Measurements from ENCODE around the gene ARHGEF4. TPM values are rescaled to one million over a fixed set of nuclear protein-coding genes. Genes with fewer than 3 reads are reported as not detected.
"Not testable (repeated sequence)": the region's sequence is repeated elsewhere in the genome, so short reads cannot be mapped to it uniquely, and the experiment has no call there.

The ARHGEF4 gene
- total RNA-seq, 1 experiment from 2014 or later = 12.6 TPM

DNA sequence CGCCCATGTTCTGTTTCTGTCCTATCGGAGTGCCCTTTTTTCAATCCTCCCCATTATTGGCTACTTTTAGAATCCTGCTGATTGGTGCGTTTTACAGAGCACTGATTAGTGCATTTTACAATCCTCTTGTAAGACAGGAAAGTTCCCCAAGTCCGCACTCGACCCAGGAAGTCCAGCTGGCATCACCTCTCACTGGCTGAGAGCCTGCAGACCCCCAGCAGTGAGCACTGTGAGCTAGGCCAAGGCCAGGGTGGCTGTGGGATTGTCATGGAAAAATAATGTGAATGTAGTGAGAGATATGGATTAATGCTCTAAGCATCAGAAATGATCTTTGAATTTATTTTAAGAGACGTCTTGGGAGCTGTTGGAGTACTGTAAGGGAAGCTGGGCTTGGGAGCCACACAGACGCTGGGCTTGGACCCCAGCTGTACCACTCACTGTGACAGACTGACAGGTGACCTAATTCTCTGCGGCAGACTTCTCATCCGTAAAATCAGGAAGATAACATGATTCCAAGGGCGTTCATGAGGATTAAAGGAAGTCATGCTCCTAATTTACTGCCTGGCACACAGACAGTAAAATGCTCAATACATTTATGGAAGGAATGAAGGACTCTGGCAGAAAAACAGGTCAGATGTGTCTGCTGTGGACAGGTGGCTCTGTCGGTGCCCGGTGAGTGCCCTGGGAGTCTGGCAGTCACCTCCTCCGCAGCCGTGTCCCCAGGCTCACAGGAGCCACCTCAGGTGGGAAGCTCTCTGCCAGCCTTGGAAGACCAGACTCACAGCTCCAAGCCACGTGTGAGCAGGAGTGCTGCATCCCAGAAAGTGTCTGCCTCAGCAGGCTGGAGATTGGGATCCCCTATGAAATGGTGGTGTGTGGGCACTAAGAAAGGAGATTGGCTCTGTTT is 151.1 kb downstream of the ARHGEF4 start:
- no peak overlapping the region for H2AFZ ChIP-seq (ENCODE audit: low read length)
- TF ChIP-seq, protein P1, sequence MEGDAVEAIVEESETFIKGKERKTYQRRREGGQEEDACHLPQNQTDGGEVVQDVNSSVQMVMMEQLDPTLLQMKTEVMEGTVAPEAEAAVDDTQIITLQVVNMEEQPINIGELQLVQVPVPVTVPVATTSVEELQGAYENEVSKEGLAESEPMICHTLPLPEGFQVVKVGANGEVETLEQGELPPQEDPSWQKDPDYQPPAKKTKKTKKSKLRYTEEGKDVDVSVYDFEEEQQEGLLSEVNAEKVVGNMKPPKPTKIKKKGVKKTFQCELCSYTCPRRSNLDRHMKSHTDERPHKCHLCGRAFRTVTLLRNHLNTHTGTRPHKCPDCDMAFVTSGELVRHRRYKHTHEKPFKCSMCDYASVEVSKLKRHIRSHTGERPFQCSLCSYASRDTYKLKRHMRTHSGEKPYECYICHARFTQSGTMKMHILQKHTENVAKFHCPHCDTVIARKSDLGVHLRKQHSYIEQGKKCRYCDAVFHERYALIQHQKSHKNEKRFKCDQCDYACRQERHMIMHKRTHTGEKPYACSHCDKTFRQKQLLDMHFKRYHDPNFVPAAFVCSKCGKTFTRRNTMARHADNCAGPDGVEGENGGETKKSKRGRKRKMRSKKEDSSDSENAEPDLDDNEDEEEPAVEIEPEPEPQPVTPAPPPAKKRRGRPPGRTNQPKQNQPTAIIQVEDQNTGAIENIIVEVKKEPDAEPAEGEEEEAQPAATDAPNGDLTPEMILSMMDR (conservative IDR thresholded peaks at IDR 0.05) = no peak
- H3K4ac ChIP-seq (ENCODE audit: low read depth, low read length) = no peak overlapping the region
- H2AK5ac ChIP-seq (ENCODE audit: insufficient read length, low read length) = no peak overlapping the region
- Mint-ChIP-seq H3K4me1 (0 out of 4 replicates have a peak, but pooled peaks cover 0 to 2% of the 10 kb centered on the region in 2 experiments), H3K4me3 (no peak overlapping the region), H3K27ac (peak overlapping the region in 1 of 3 experiments; percentile 81; a peak in 1 of 7 replicates), H3K9me3 (peaks cover 0 to 3% of the 10 kb centered on the region in 2 experiments; a peak in 2 of 5 replicates), H3K36me3 (ENCODE audit: insufficient read depth in 1 of 3, low read depth in 3 of 3) (peaks cover 0 to 8% (median 2%) of the 10 kb centered on the region in 3 experiments; a peak in 5 of 7 replicates), H3K27me3 (ENCODE audit: low read depth) (no peaks in the 10 kb centered on the region)
- H2BK120ac ChIP-seq (ENCODE audit: low read depth, low read length, poor library complexity, severe bottlenecking) = no peak overlapping the region
- no peak overlapping the region for H2BK12ac ChIP-seq (ENCODE audit: insufficient read length, low read depth, low read length)
- no peaks in the 10 kb centered on the region for H4K20me1 ChIP-seq (ENCODE audit: control insufficient read depth, insufficient read depth, insufficient read length)
- H3K9me3 ChIP-seq (ENCODE audit: control insufficient read depth, low read depth, low read length) = no peaks in the 10 kb centered on the region
- no peak overlapping the region for H3K4me2 ChIP-seq (ENCODE audit: insufficient read depth, insufficient read length, low read length)
- no peak overlapping the region for H2BK20ac ChIP-seq (ENCODE audit: low read depth, low read length, poor library complexity, severe bottlenecking)
- no peak overlapping the region for H3K27ac ChIP-seq (ENCODE audit: insufficient read length, low read depth, low read length)
- H3K9ac ChIP-seq (ENCODE audit: extremely low read depth, insufficient read length, low read length) = no peak overlapping the region
- H4K91ac ChIP-seq (ENCODE audit: insufficient read length, low read depth, low read length) = no peak overlapping the region
- H3K23ac ChIP-seq (ENCODE audit: insufficient read length, low read depth, low read length) = no peak overlapping the region
- no peak overlapping the region for H3T11ph ChIP-seq (ENCODE audit: low read length)
- no CpG with 5 or more reads among the region's 15 CpGs for WGBS (ENCODE audit: extremely low coverage, insufficient read length, low lambda C conversion rate)
- H3K79me1 ChIP-seq (ENCODE audit: insufficient read depth, low read depth, low read length, poor library complexity, severe bottlenecking) = no peaks in the 10 kb centered on the region
- H3K4me1 ChIP-seq (ENCODE audit: insufficient read depth, low read length) = no peaks in the 10 kb centered on the region
- no peak overlapping the region for H3K56ac ChIP-seq (ENCODE audit: insufficient read length, low read depth, low read length)
- H3K79me2 ChIP-seq (ENCODE audit: insufficient read depth, low read length) = no peaks in the 10 kb centered on the region
- H4K5ac ChIP-seq (ENCODE audit: insufficient read length, low read depth, low read length) = no peak overlapping the region
- no peak overlapping the region for H4K8ac ChIP-seq (replicated peaks; ENCODE audit: insufficient read length, low read depth, low read length)
- H3K27me3 ChIP-seq (ENCODE audit: insufficient read depth, low read length) = no peaks in the 10 kb centered on the region
- no peak overlapping the region for H2BK5ac ChIP-seq (ENCODE audit: insufficient read length, low read length)
- no peak overlapping the region for H2BK15ac ChIP-seq (ENCODE audit: low read depth, low read length)
- no peaks in the 10 kb centered on the region for H3K23me2 ChIP-seq (ENCODE audit: insufficient read length, low read depth, low read length, poor library complexity, severe bottlenecking)
- H3K14ac ChIP-seq (ENCODE audit: insufficient read depth, low read length) = no peak overlapping the region
- no peak overlapping the region for H3K18ac ChIP-seq (ENCODE audit: insufficient read length, low read depth, low read length)
- no peak for DNase-seq

DNA sequence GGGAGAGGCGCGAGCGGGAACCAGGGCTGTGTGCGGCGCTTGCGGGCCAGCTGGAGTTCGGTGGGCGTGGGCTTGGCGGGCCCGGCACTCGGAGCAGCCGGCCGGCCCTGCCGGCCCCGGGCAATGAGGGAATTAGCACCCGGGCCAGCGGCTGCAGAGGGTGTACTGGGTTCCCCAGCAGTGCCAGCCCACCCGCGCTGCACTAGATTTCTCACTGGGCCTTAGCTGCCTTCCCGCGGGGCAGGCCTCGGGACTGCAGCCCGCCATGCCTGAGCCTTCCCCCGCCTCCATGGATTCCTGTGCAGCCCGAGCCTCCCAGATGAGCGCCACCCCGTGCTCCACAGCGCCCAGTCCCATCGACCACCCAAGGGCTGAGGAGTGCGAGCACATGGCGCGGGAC is 154.7 kb downstream of the ARHGEF4 start:
- H2BK5ac ChIP-seq (ENCODE audit: insufficient read length, low read length); H3K4ac ChIP-seq (ENCODE audit: low read depth, low read length); H3K27ac ChIP-seq (ENCODE audit: insufficient read length, low read depth, low read length); H3K36me3 Mint-ChIP-seq (ENCODE audit: insufficient read depth in 1 of 3, low read depth in 3 of 3); H3K27me3 ChIP-seq (ENCODE audit: insufficient read depth, low read length); H3K4me1 Mint-ChIP-seq; H2AFZ ChIP-seq (ENCODE audit: low read length); H2BK15ac ChIP-seq (ENCODE audit: low read depth, low read length); H3K18ac ChIP-seq (ENCODE audit: insufficient read length, low read depth, low read length); H3K9me3 Mint-ChIP-seq; H3K23me2 ChIP-seq (ENCODE audit: insufficient read length, low read depth, low read length, poor library complexity, severe bottlenecking); H3K27ac Mint-ChIP-seq; H3T11ph ChIP-seq (ENCODE audit: low read length); H3K14ac ChIP-seq (ENCODE audit: insufficient read depth, low read length); H3K4me3 Mint-ChIP-seq; H4K20me1 ChIP-seq (ENCODE audit: control insufficient read depth, insufficient read depth, insufficient read length); H3K9ac ChIP-seq (ENCODE audit: extremely low read depth, insufficient read length, low read length); H3K27me3 Mint-ChIP-seq (ENCODE audit: low read depth); H2BK120ac ChIP-seq (ENCODE audit: low read depth, low read length, poor library complexity, severe bottlenecking); H3K4me2 ChIP-seq (ENCODE audit: insufficient read depth, insufficient read length, low read length); H4K8ac ChIP-seq (replicated peaks; ENCODE audit: insufficient read length, low read depth, low read length); H3K23ac ChIP-seq (ENCODE audit: insufficient read length, low read depth, low read length); DNase-seq; H3K79me1 ChIP-seq (ENCODE audit: insufficient read depth, low read depth, low read length, poor library complexity, severe bottlenecking); H3K4me1 ChIP-seq (ENCODE audit: insufficient read depth, low read length); H3K56ac ChIP-seq (ENCODE audit: insufficient read length, low read depth, low read length); H2AK5ac ChIP-seq (ENCODE audit: insufficient read length, low read length); H3K9me3 ChIP-seq (ENCODE audit: control insufficient read depth, low read depth, low read length); H4K91ac ChIP-seq (ENCODE audit: insufficient read length, low read depth, low read length); H2BK12ac ChIP-seq (ENCODE audit: insufficient read length, low read depth, low read length); H4K5ac ChIP-seq (ENCODE audit: insufficient read length, low read depth, low read length); H2BK20ac ChIP-seq (ENCODE audit: low read depth, low read length, poor library complexity, severe bottlenecking); H3K79me2 ChIP-seq (ENCODE audit: insufficient read depth, low read length): not testable (repeated sequence)
- no CpG with 5 or more reads among the region's 32 CpGs for WGBS (ENCODE audit: extremely low coverage, insufficient read length, low lambda C conversion rate)
